HAP-1 (cell line): ENCODE data around the gene DNAJC15.
"Not testable (repeated sequence)": the region's sequence is repeated elsewhere in the genome, so short reads cannot be mapped to it uniquely, and the experiment has no call there.

Source experiments
- DNase-seq, 2 experiments: peaks; one replicate each; pipeline ENCODE4 v3.0.0-alpha.2; 2016 to 2020; ENCODE audit warnings: low spot score in 2 of 2
- H3K27me3 ChIP-seq: fragments of 250-450 bp; sonication (Bioruptor Pico); 2 replicates; pipeline ENCODE4 v1.5.1; 2020; ENCODE audit warnings: low read depth, mild to moderate bottlenecking, moderate library complexity
- H3K36me3 ChIP-seq: fragments of 250-450 bp; sonication (Bioruptor Pico); replicated peaks from 2 replicates; pipeline ENCODE4 v1.5.1; 2020; ENCODE audit warnings: mild to moderate bottlenecking
- H3K4me1 ChIP-seq: fragments of 250-450 bp; sonication (Bioruptor Pico); 2 replicates; pipeline ENCODE4 v1.5.1; 2020; ENCODE audit warnings: mild to moderate bottlenecking
- H3K4me3 ChIP-seq: fragments of 250-450 bp; sonication (Bioruptor Pico); 2 replicates; pipeline ENCODE4 v1.5.1; 2020; ENCODE audit warnings: mild to moderate bottlenecking, moderate library complexity
- H3K9me3 ChIP-seq: fragments of 250-450 bp; sonication (Bioruptor Pico); 2 replicates; pipeline ENCODE4 v1.5.1; 2020; ENCODE audit warnings: mild to moderate bottlenecking, moderate library complexity
- in situ Hi-C: fragments of 300-500 bp; cut with MboI; formaldehyde crosslinking; loops from 3 replicates; pipeline ENCODE4 v1.14.3; 2020; ENCODE audit warnings: low sequenced_read_pairs, inconsistent platforms, mixed read lengths

The DNAJC15 gene

DNA sequence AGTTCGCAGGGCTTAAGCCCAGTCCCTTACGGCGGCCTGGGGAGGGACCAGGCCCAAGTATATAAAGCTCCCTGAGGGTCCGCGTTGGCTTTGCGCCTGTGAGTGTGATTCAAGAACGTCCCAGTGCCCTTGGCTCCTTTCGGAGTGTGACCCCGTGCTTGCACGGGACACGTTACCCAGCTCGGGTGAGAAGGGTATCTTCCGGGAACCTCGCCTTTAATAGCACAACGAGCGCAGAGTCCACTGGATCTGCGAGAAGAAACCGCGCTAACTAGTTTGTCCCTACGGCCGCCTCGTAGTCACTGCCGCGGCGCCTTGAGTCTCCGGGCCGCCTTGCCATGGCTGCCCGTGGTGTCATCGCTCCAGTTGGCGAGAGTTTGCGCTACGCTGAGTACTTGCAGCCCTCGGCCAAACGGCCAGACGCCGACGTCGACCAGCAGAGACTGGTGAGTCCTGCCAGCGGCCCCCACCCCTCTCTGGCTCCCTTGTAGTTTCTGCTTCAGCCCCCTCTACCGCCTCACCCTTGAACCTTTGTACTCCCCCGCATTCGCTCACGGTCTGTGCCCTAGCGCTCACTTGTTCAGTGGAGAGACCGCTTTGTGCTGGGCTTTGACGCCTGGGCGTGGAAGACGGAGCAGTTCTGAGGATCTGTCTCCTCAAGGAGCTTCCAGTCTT, at the start of gene DNAJC15:
Gene DNAJC15 (plus strand): TSS at position 298 of the 675 bp plus-strand sequence. CDS start 41 bp downstream, at position 339.
- H3K36me3 ChIP-seq, result no peaks in the 10 kb centered on the region
- no peaks in the 10 kb centered on the region for H3K27me3 ChIP-seq
- DNase-seq, result no peak
- peaks cover 34% of the 10 kb centered on the region for H3K4me1 ChIP-seq
- in situ Hi-C loops, result no loop called here
- no peak within 1 kb of the TSS for H3K4me3 ChIP-seq
- no peaks in the 10 kb centered on the region for H3K9me3 ChIP-seq

DNA sequence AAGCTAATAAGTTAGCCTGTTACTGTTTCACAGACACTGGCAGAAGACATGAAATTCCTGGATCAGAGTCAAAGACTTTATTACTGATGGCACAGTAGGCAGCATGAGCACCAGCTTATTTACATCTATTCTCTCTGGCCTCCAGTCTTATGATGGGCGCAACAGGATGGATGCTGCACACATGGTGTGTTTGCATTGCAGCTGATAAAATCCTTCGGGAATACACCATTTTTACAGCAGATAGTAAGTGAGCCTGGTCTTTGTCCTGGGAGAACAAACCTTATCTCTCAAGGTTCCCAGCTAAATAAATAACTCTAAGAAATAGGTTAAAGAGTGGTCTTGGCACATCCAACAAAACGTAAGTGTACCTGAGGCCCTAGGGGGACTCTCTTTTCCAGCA, 47.3 kb upstream of the DNAJC15 start:
- H3K4me3 ChIP-seq, result no peak overlapping the region
- no peaks in the 10 kb centered on the region for H3K36me3 ChIP-seq
- H3K27me3 ChIP-seq, result no peaks in the 10 kb centered on the region
- H3K4me1 ChIP-seq, result peaks cover 17% of the 10 kb centered on the region
- H3K9me3 ChIP-seq, result no peaks in the 10 kb centered on the region
- DNase-seq, result no peak
- in situ Hi-C loops, result no loop called here

DNA sequence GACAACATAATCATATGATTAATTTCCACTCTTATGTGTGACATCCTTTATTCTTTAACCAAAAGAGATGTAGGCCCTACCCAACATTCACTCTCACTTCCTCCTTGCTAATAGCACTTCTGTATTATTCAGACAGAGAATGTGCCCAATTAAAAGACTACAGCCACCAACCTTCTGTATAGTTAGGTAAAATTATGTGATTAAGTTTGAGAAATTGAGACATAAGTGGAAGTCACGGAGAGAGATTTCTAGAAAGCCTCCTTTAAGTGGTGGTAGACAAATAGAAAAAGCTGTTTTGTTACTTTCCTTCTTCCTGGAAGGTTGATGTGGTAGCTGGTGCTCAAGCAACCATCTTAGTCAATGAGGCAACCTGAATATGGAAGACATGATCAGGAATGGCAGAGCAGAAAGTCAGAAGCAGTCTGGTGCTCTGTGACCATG, 46.1 kb upstream of the DNAJC15 start:
- Histone ChIP-seq H3K4me3 (no peak overlapping the region), H3K4me1 (peaks cover 20% of the 10 kb centered on the region), H3K36me3 (no peaks in the 10 kb centered on the region), H3K27me3 (no peaks in the 10 kb centered on the region), H3K9me3 (no peaks in the 10 kb centered on the region)
- in situ Hi-C loops, result no loop called here
- no peak for DNase-seq

DNA sequence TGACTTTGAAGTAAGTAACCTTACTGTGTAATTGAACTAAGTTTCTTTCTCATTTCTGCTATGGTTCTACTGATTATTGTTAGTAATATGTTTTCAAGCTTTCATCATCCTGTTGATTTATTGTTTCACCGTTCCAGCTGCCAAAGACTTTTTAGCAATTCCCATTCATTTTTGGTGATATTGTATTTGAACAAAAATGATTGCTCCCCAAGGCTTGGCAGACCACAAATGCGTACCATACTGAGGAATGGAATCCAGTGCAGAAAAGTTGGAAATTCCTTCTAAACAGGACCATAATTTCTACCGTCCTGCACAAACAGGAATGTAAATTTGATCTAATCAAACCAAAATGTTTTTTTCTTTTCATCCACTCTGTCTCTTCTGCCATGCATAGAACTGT, 42.1 kb upstream of the DNAJC15 start:
- Histone ChIP-seq H3K9me3 (no peaks in the 10 kb centered on the region), H3K27me3 (no peaks in the 10 kb centered on the region), H3K4me3 (no peak overlapping the region), H3K36me3 (no peaks in the 10 kb centered on the region), H3K4me1 (peaks cover 27% of the 10 kb centered on the region)
- in situ Hi-C loops, result no loop called here
- DNase-seq, result peak in 1 of 2 experiments; percentile 21

DNA sequence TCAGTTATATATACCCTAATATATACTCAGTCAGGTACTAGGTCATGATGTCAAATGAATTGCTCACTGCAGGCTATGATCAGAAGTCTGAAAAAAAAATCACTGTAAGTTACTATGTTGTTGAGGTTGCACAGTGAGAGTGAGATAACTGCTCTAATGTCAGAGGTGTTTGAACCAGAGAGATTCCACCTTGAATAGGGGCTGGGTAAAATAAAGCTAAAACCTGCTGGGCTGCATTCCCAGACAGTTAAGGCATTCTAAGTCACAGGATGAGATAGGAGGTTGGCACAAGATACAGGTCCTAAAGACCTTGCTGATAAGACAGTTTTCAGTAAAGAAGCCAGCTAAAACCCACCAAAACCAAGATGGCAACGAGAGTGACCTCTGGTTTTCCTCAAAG, 41.5 kb upstream of the DNAJC15 start:
- Histone ChIP-seq H3K4me1 (peaks cover 27% of the 10 kb centered on the region), H3K36me3 (no peaks in the 10 kb centered on the region), H3K9me3 (no peaks in the 10 kb centered on the region), H3K27me3 (no peaks in the 10 kb centered on the region), H3K4me3 (no peak overlapping the region)
- DNase-seq, result no peak
- in situ Hi-C loops, result no loop called here

DNA sequence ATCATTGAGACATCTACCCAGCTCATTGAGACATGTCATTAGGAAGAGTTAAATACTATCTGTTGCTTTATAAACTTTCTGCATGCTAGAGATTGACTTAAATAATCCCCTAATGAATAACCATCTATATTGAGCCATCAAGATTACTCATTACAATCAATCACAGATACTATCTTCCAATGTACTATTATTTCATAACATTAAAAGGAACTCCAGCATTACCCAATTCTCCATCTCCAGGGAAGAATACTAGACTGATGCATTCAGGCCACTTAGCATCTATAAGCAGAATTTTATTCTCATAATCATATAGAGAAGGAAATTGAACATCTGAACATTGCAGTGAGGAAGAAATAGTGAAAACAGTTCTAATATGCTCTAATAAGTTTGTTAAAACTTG, 39.4 kb upstream of the DNAJC15 start:
- Histone ChIP-seq H3K9me3 (no peaks in the 10 kb centered on the region), H3K4me3 (no peak overlapping the region), H3K36me3 (no peaks in the 10 kb centered on the region), H3K4me1 (peaks cover 27% of the 10 kb centered on the region), H3K27me3 (no peaks in the 10 kb centered on the region)
- in situ Hi-C loops, result no loop called here
- DNase-seq, result no peak

DNA sequence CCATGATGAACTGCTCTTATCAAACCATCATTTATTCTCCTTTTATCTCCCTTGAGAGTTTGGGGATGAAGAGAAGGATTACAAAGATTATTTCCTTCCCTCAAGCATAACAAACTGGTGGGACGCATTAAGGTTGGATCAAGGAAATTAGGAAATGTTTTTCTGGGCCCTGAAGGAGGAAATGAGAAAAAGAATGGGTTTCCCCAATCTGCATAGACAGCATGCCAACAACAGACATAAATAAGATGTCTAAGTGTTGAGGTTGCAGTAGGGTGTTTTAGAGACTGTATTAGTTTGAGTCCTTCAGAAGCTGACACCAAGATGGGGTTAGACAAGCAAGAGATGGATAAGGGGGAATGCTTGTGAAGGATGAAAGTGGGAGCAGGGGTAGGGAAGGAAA, 38.7 kb upstream of the DNAJC15 start:
- no peak for DNase-seq
- no peak overlapping the region for H3K4me3 ChIP-seq
- no peaks in the 10 kb centered on the region for H3K9me3 ChIP-seq
- no peaks in the 10 kb centered on the region for H3K36me3 ChIP-seq
- peaks cover 27% of the 10 kb centered on the region for H3K4me1 ChIP-seq
- in situ Hi-C loops, result no loop called here
- H3K27me3 ChIP-seq, result no peaks in the 10 kb centered on the region

DNA sequence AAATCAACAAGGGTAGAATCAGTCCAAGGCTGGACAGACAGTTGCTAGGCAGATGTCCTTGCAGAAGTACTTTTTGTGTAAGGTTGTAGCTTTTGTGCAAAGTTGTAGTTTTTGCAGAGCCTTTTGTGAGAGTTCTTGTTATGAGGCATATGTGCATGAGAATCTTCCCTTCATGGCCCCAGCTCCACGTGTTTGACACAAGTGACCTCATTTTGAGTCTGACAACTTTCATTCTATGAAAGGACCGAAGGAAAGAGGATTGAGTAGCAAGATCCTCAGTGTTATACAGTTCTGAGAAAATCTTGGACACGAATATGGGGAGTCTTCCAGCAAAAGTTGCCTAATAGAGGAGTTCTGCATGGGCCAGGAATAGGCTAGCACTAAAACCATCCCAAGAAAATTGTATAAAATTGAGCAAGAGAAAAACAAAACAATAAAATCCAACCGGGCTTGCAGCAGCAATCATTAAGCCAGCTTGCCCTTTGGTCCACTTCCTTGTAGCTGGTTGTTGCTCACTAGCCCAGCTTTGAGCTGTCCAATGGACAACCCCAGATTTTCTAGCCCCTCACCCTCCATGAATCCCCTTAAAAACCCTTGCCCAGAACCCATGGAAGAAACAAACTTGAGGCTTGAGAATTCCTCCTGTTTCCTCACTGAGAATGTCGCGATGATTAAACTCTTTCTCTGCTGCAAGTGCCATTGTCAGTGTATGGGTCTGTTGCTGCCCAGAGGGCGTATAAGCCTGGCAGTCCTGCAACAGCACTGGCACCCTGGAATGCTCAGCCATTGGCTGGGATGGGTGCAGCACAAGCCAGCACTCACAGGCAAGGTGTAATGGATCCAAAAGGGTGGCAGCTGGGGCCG, 37.8 kb upstream of the DNAJC15 start:
- DNase-seq, result peak in 1 of 2 experiments; percentile 25
- H3K36me3 ChIP-seq, result no peaks in the 10 kb centered on the region
- H3K4me3 ChIP-seq, result no peak overlapping the region
- H3K9me3 ChIP-seq, result no peaks in the 10 kb centered on the region
- in situ Hi-C loops, result no loop called here
- H3K4me1 ChIP-seq, result peaks cover 34% of the 10 kb centered on the region
- H3K27me3 ChIP-seq, result no peaks in the 10 kb centered on the region

DNA sequence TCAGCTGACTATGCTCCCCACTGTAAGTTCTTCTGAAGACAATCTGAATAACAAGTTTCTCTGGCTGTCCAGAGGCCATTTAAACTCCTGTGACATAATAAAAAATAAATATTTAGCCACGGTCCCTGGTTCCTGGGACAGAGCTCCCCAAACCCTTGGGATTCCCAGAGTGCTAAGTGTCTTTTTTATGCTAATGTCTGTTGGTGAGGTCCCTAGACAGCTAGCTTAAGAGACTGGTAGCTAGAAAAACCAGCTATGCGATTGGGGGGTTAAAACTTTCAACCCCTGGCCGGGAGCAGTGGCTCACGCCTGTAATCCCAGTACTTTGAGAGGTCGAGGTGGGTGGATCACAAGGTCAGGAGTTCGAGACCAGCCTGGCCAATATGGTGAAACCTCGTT, 37.2 kb upstream of the DNAJC15 start:
- in situ Hi-C loops, result no loop called here

DNA sequence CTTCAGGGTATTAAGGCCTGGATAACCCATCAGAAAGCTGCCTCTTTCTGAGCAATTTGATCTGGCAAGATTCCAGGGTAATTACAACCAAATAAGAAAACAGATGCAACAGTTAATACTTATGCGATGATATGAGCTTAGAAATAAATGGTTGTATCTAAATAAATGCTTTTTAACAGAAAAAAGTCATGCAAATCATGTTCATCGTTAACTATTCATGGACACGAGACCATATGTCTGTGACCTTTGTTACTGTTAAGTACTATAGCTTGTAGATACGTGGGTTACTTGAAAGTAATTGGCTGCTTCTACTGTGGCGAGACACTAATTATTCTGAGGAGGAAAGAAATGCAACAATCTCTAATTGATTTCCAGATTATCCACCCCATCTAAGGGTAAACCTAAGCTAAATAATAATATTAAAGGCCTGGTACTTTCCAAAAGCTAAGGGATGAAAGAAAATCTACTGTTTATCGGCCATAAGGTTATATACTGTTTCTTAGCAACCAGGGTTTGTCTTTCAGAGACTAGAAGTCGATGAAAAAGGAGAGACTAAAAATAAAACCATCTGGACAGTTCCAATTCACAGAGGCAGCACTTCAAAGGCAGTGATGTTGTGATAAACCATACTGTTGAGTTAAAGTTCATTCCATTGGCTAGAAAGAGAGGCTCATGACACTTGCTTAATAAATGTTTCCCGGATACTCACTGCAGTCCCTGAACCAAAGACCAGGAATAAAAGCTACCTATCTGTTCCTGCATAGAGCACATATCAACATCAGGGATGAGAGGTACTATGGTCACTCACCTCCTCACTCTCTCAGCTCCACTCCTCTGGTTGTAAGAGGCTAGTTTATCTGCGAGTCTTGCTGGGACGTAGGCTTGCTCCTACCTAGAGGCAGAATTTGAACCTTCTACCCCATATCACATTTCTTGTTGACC, 32.8 kb upstream of the DNAJC15 start:
- DNase-seq, result peak in 1 of 2 experiments; percentile 49
- no peak overlapping the region for H3K4me3 ChIP-seq
- no peaks in the 10 kb centered on the region for H3K36me3 ChIP-seq
- no peaks in the 10 kb centered on the region for H3K27me3 ChIP-seq
- peaks cover 3% of the 10 kb centered on the region; the same call in 1 of the 2 replicates for H3K9me3 ChIP-seq
- in situ Hi-C loops, result no loop called here
- H3K4me1 ChIP-seq, result peaks cover 25% of the 10 kb centered on the region

More for the DNA sequence above, 37.2 kb upstream of the DNAJC15 start:
- peaks cover 33% of the 10 kb centered on the region for H3K4me1 ChIP-seq
- H3K4me3 ChIP-seq, result no peak overlapping the region
- H3K36me3 ChIP-seq, result no peaks in the 10 kb centered on the region
- no peaks in the 10 kb centered on the region for H3K27me3 ChIP-seq
- H3K9me3 ChIP-seq, result no peaks in the 10 kb centered on the region
- no peak for DNase-seq

DNA sequence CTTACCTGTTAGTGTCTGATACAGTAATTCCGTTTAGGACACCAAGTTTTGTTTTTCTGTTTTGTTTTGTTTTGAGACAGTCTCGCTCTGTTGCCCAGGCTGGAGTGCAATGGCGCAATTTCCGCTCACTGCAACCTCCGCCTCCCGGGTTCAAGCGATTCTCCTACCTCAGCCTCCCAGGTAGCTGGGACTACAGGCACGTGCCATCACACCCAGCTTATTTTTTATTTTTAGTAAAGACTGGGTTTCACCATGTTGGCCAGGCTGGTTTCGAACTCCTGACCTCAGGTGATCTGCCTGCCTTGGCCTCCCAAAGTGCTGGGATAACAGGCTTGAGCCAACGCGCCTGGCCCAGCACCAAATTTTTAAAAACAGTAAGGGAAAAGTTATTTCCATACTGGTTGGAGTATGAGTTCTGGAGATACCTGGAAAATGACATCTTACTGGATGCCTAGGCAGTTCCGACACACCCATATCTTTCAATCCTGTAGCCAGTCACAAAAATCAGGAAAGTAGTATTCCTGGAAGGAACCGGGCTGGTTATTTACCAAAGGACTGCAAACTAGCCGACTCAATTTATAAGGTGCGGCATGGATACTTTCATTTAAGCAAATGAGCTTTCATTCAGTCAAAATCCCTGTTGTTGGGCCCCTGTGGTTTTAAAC, 32.0 kb upstream of the DNAJC15 start:
- in situ Hi-C loops, H3K27me3 ChIP-seq, H3K9me3 ChIP-seq, DNase-seq, H3K36me3 ChIP-seq, H3K4me3 ChIP-seq: not testable (repeated sequence)
- peaks cover 25% of the 10 kb centered on the region for H3K4me1 ChIP-seq

DNA sequence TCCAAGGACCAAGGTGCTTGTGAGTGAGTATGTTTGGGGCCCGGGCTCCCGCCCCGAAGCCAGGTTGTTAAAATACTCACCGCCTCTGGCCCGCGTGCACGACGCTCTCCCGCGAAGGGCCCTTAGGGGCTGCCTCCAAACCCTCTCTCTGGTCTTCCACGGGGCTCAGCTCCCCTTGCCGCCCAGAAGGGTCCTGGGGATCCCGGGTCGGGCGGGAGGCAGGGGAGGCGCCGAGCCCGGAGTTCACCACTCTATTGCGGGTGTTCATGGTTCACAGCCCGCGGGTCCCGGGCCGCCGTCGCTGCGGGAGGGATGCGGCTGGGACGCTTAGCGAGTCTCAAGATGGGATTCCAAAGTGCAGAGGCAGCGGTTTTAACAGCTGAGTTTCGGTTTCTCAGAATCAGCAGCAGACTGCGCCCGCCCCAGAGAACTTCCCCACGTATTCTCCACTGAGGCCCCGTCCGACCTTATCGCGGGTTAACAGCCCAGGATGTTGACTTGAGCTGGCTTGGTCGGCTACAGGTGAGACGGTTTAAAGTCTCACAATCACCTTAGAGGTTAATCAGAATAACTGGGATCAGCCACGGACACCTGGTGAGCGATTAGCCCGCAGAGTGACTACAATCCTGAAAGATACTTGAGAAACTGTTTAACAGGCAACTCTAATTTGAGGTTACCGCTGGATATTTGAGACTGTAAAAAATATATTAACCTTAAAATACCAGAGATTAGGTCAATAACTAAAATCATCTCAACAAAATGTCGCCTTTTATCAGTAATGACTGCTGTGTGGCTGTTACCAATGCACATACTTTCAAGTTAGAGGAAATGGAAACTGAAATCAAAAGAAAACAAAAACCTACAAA, 31.3 kb upstream of the DNAJC15 start, which contains the start of gene EPSTI1:
Gene EPSTI1 (minus strand): TSS at position 344 of the 866 bp plus-strand sequence. CDS start 76 bp downstream, at position 268.
- no peak within 1 kb of the TSS for H3K4me3 ChIP-seq
- no peaks in the 10 kb centered on the region for H3K27me3 ChIP-seq
- DNase-seq, result no peak
- in situ Hi-C loops, result no loop called here
- H3K9me3 ChIP-seq, result peaks cover 3% of the 10 kb centered on the region; the same call in 1 of the 2 replicates
- H3K4me1 ChIP-seq, result peaks cover 25% of the 10 kb centered on the region
- no peaks in the 10 kb centered on the region for H3K36me3 ChIP-seq
